GM12801 (cell line): ENCODE data around the gene NR1D1.

Source experiments
- CTCF ChIP-seq: IDR thresholded peaks from one replicate; pipeline ENCODE4 v1.5.1; 2011; ENCODE audit warnings: control low read depth; ENCODE audit not compliant: insufficient read length; ENCODE audit errors: extremely low read depth

NR1D1 gene

GRCh38 chr17:40068917-40069750 is 31.3 kb downstream of the NR1D1 start:
- no peak for TF ChIP-seq CTCF

- no peak for TF ChIP-seq CTCF
Observed at GRCh38 chr17:40068584-40068916, 31.8 kb downstream of the NR1D1 start.

- TF ChIP-seq CTCF, result no peak
Observed at GRCh38 chr17:40068129-40068581, 32.2 kb downstream of the NR1D1 start.

GRCh38 chr17:40067710-40068109 is 32.7 kb downstream of the NR1D1 start:
- TF ChIP-seq CTCF, result no peak

- TF ChIP-seq CTCF, result no peak
Observed at GRCh38 chr17:40065769-40066510, 34.4 kb downstream of the NR1D1 start.

GRCh38 chr17:40064971-40065768 is 35.2 kb downstream of the NR1D1 start:
- TF ChIP-seq CTCF, result no peak
